GM23338 (cell line): ENCODE measurements around the gene ABCF1. TPM values are rescaled to one million over a fixed set of nuclear protein-coding genes. Genes with fewer than 3 reads are reported as not detected.

ENCODE experiments used
- ATAC-seq: fragments of 200-7000 bp; cut with Tn5 transposase; 3 replicates; pipeline ENCODE4 v1.9.1; 2020
- DNase-seq: peaks from one replicate; pipeline ENCODE4 v3.0.0-alpha.2; 2015; ENCODE audit warnings: low spot score
- H2AFZ ChIP-seq: fragments of 200-600 bp; sonication (generic); 2 replicates; pipeline ENCODE4 v1.8.0; 2016; ENCODE audit warnings: antibody characterized with exemption, mild to moderate bottlenecking, moderate library complexity
- H3F3A ChIP-seq: fragments of 200-600 bp; sonication (generic); replicated peaks from 2 replicates; pipeline ENCODE4 v1.8.0; 2017; ENCODE audit warnings: antibody characterized with exemption, mixed run types, low read depth
- H3K27ac ChIP-seq: fragments of 200-600 bp; sonication (generic); 2 replicates; pipeline ENCODE4 v1.6.1; 2016; ENCODE audit warnings: low read depth
- H3K27me3 ChIP-seq: fragments of 200-600 bp; sonication (generic); 2 replicates; pipeline ENCODE4 v1.8.0; 2016; ENCODE audit warnings: mild to moderate bottlenecking, mixed run types, moderate library complexity; ENCODE audit not compliant: insufficient read depth
- H3K36me3 ChIP-seq: fragments of 200-600 bp; sonication (generic); 2 replicates; pipeline ENCODE4 v1.8.0; 2016; ENCODE audit warnings: mild to moderate bottlenecking; ENCODE audit not compliant: insufficient read depth
- H3K4me1 ChIP-seq: fragments of 200-600 bp; sonication (generic); 2 replicates; pipeline ENCODE4 v1.8.0; 2016; ENCODE audit warnings: mild to moderate bottlenecking, moderate library complexity; ENCODE audit not compliant: insufficient read depth
- H3K4me2 ChIP-seq: fragments of 200-600 bp; sonication (generic); 2 replicates; pipeline ENCODE4 v1.7.1; 2017; ENCODE audit warnings: mixed run types
- H3K4me3 ChIP-seq: fragments of 200-600 bp; sonication (generic); 2 replicates; pipeline ENCODE4 v1.6.1; 2016; ENCODE audit warnings: mixed run types
- H3K79me2 ChIP-seq: fragments of 200-600 bp; sonication (generic); replicated peaks from 2 replicates; pipeline ENCODE4 v1.8.0; 2017; ENCODE audit warnings: mild to moderate bottlenecking; ENCODE audit not compliant: insufficient read depth
- H3K9me2 ChIP-seq: fragments of 200-600 bp; sonication (generic); 2 replicates; pipeline ENCODE4 v1.8.0; 2017; ENCODE audit not compliant: insufficient read depth
- H4K20me1 ChIP-seq: fragments of 200-600 bp; sonication (generic); replicated peaks from 2 replicates; pipeline ENCODE4 v1.8.0; 2017; ENCODE audit warnings: mild to moderate bottlenecking; ENCODE audit not compliant: insufficient read depth
- H3K27ac Mint-ChIP-seq: 2 replicates; pipeline ENCODE4 v1.8.0; 2020; ENCODE audit warnings: inconsistent platforms, mild to moderate bottlenecking, moderate library complexity, mixed read lengths
- H3K27me3 Mint-ChIP-seq: 3 replicates; pipeline ENCODE4 v1.8.0; 2022; ENCODE audit warnings: low read depth, mild to moderate bottlenecking, moderate library complexity, mixed read lengths, inconsistent platforms; ENCODE audit not compliant: insufficient read depth, poor library complexity
- H3K36me3 Mint-ChIP-seq: 3 replicates; pipeline ENCODE4 v1.8.0; 2021; ENCODE audit warnings: low read depth, mild to moderate bottlenecking, inconsistent platforms, moderate library complexity, mixed read lengths
- H3K4me1 Mint-ChIP-seq: 3 replicates; pipeline ENCODE4 v1.8.0; 2020; ENCODE audit warnings: mild to moderate bottlenecking, inconsistent platforms, mixed read lengths
- H3K4me3 Mint-ChIP-seq: 3 replicates; pipeline ENCODE4 v1.8.0; 2021; ENCODE audit warnings: moderate library complexity, mild to moderate bottlenecking, inconsistent platforms, mixed read lengths
- H3K9me3 Mint-ChIP-seq: 3 replicates; pipeline ENCODE4 v1.8.0; 2020; ENCODE audit warnings: moderate library complexity, mild to moderate bottlenecking, inconsistent platforms, mixed read lengths
- CREB1 ChIP-seq: fragments of 250-450 bp; sonication (Bioruptor Pico); IDR thresholded peaks from 2 replicates; pipeline ENCODE4 v1.5.0; 2020; ENCODE audit warnings: low read depth, mild to moderate bottlenecking, moderate library complexity
- CTCF ChIP-seq, 2 experiments: fragments of 200-600 bp in 1 of 2; sonication (generic) in 1 of 2; conservative IDR thresholded peaks; 2 replicates each; pipeline versions ENCODE4 v1.5.1 to v1.6.1; 2016 to 2017; ENCODE audit warnings: antibody characterized with exemption in 2 of 2, low read depth in 2 of 2, mild to moderate bottlenecking in 2 of 2, moderate library complexity in 1 of 2
- ETS1 ChIP-seq: IDR thresholded peaks from 2 replicates; pipeline ENCODE4 v1.6.1; 2016; ENCODE audit warnings: antibody characterized with exemption
- NANOG ChIP-seq: IDR thresholded peaks from 2 replicates; pipeline ENCODE4 v1.6.1; 2016; ENCODE audit warnings: antibody characterized with exemption, borderline replicate concordance
- POLR2AphosphoS5 ChIP-seq: IDR thresholded peaks from 2 replicates; pipeline ENCODE4 v1.6.1; 2016; ENCODE audit warnings: antibody characterized with exemption, low read depth
- STAT1 ChIP-seq: IDR thresholded peaks from one replicate; pipeline ENCODE4 v1.6.1; 2016; ENCODE audit warnings: antibody characterized with exemption; ENCODE audit not compliant: unreplicated experiment
- ZNF462 ChIP-seq: fragments of 250-450 bp; sonication (Bioruptor Pico); IDR thresholded peaks from 2 replicates; pipeline ENCODE4 v1.5.0; 2020; ENCODE audit warnings: mild to moderate bottlenecking, moderate library complexity
- polyA plus RNA-seq: library from polyadenylated mRNA; unstranded; fragments of >200 nt; fragmentation: Nextera tagmentation; extraction: Ambion mirVana; gene quantifications from 2 replicates; pipeline ENCODE4 v1.2.1, GENCODE V29; 2016
- total RNA-seq: library from RNA; depleted of rRNA; stranded (reverse); fragments of >200 nt; shearing (Covaris generic); gene quantifications from 2 replicates; pipeline ENCODE4 v1.2.3, GENCODE V29; 2014

Gene ABCF1
- total and polyA plus RNA-seq, 2 experiments from 2014 or later = 92.6 to 244 TPM

GRCh38 chr6:30615958-30616810 is 44.9 kb downstream of the ABCF1 start:
- Mint-ChIP-seq H3K4me1 (peaks cover 33% of the 10 kb centered on the region), H3K36me3 (peaks cover 73% of the 10 kb centered on the region), H3K27me3 (peaks cover 40% of the 10 kb centered on the region), H3K9me3 (peaks cover 18% of the 10 kb centered on the region; the same call in 2 of the 3 replicates), H3K4me3 (peak overlapping the region; percentile 96), H3K27ac (peak overlapping the region; percentile 100)
- Histone ChIP-seq H3K4me1 (peaks cover 19% of the 10 kb centered on the region), H3K27me3 (no peaks in the 10 kb centered on the region), H3K79me2 (peaks cover 54% of the 10 kb centered on the region), H3K9me2 (no peaks in the 10 kb centered on the region), H3F3A (peaks cover 7% of the 10 kb centered on the region; the same call in 1 of the 2 replicates), H3K4me2 (peak overlapping the region; percentile 74), H3K27ac (peak overlapping the region; percentile 98), H3K36me3 (peaks cover 21% of the 10 kb centered on the region; the same call in 1 of the 2 replicates), H3K4me3 (peak overlapping the region; percentile 56), H4K20me1 (peaks cover 5% of the 10 kb centered on the region; the same call in 1 of the 2 replicates), H2AFZ (no peak overlapping the region)
- TF ChIP-seq ZNF462 (CRISPR knock-in tag) = no peak
- peak; percentile 21; the same call in 1 of the 2 replicates for TF ChIP-seq CREB1
- TF ChIP-seq NANOG = no peak
- TF ChIP-seq STAT1 = no peak
- TF ChIP-seq POLR2AphosphoS5 = peak; percentile 74
- no peak for TF ChIP-seq CTCF (conservative IDR thresholded peaks at IDR 0.05; ENCODE audit: low read depth in 2 of 2)
- no peak for TF ChIP-seq ETS1
- peak; percentile 63 for DNase-seq
- no peak for ATAC-seq
